A549 treated with AZD2906 at 1 μM for 4 hours (cell line): ENCODE results near the gene F2. TPM values are rescaled to one million over a fixed set of nuclear protein-coding genes. Genes with fewer than 3 reads are reported as not detected.

Experiments used
- total RNA-seq: library from RNA; stranded (reverse); fragments of 200-300 nt; extraction: Qiagen RNA extraction; gene quantifications from 5 replicates; pipeline ENCODE4 v1.2.3, GENCODE V29; 2022

Gene F2
- total RNA-seq = 1.7 to 3.1 TPM (median 2.2 TPM) in 5 replicates

DNA sequence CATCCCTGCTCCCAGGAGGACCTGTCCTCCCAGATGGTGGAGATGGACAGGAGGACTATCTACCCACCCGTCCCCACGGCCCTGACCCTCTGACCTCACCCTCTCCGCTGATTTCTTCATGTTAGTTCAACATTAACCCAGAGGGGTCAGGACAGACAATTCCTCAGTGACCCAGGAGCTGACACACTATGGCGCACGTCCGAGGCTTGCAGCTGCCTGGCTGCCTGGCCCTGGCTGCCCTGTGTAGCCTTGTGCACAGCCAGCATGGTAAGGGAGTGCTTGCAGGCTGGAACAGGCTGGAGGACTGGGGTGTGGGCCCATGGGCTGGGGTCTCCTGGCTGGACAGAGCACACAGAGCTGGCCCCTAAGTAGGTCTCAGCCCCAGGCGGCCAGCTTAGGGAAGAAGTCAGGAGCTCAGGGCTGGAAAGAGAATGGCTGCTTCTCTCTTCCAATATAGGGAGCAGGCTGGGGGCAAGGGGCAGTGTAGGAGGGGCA lies at the start of gene F2:
Gene F2, plus strand, starts transcription at position 166 of the 495 bp plus-strand sequence. Its CDS starts 23 bp downstream, at position 189.

DNA sequence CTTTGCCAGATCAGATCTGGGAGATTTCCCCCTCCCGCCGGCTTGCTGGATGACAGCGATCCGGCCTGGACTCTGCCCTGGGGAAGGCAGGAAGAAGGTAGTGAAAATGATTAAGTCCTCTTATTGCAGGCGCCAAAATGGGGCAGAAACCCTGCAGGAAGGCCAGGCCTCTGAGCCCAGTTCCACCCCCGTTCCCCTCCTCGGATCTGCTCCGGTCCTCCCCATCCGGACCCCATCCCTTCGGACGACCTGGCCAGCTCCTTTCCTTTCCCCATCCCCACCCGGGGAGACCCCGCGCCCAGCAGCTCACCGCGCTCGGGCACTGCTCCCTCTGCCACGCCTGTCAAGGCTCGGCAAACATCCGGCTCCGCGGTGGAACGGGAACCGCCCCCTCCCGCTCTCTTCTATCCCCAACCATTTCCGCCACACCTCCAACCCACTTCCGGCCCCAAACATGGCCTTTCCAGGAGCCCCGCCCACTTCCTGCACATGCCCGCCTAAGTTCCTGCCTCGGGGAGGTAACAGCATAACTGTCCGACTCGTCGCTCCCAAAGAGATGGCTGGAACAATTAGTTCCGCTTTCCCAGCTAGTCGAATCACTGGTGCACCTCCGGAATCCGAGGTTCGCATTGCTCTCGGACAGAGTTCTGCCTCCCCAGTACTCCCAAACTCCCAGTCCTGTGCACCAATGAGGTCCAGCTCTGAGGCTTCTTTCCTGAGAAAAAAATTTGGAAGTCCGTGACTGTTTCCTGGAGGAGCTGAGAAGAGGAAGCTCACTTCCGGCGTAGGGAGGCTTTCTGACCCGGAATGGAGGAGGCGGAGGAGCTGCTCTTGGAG lies 18.6 kb upstream of the F2 start, which contains the start of the genes ARHGAP1 and ZNF408:
Gene ARHGAP1, minus strand, starts transcription at position 379 of the 837 bp plus-strand sequence. CDS start 4,512 bp downstream, outside the sequence.
Gene ZNF408, plus strand, starts transcription at position 791 of the 837 bp plus-strand sequence. Its CDS starts 17 bp downstream, at position 808.

Other genes starting within 250 kb of the F2 start
- 15.0 to 16.3 TPM (median 15.9 TPM) in 5 replicates for gene AMBRA1, start 125.2 kb upstream of the F2 start, total RNA-seq
- 4.7 to 5.5 TPM (median 5.0 TPM) in 5 replicates for gene HARBI1, start 102.0 kb upstream of the F2 start, total RNA-seq
- 54.0 to 62.5 TPM (median 57.7 TPM) in 5 replicates for gene ATG13, start 101.7 kb upstream of the F2 start, total RNA-seq
- gene ARHGAP1, start 18.6 kb upstream of the F2 start, total RNA-seq = 56.2 to 66.5 TPM (median 58.8 TPM) in 5 replicates
- 18.3 to 21.4 TPM (median 18.5 TPM) in 5 replicates for gene ZNF408, start 18.2 kb upstream of the F2 start, total RNA-seq
- gene CKAP5, start 127.1 kb downstream of the F2 start, total RNA-seq = 57.2 to 79.6 TPM (median 65.1 TPM) in 5 replicates
- 7.1 to 7.9 TPM (median 7.6 TPM) in 5 replicates for gene LRP4, start 199.3 kb downstream of the F2 start, total RNA-seq
- gene CSTPP1, start 217.5 kb downstream of the F2 start, total RNA-seq = 27.9 to 34.9 TPM (median 29.9 TPM) in 5 replicates